Panc1 (cell line): ENCODE measurements around the gene FSTL4. TPM values are rescaled to one million over a fixed set of nuclear protein-coding genes. Genes with fewer than 3 reads are reported as not detected.
A peak's percentile ranks its signal among the peaks of the same experiment; 100 is the strongest.

ENCODE experiments used
- ATAC-seq: fragments of 200-7000 bp; cut with Tn5 transposase; 2 replicates; pipeline ENCODE4 v1.9.1; 2020; ENCODE audit warnings: mild to moderate bottlenecking, moderate library complexity
- BruUV-seq: library from RNA; stranded (reverse); fragments of 400-500 nt; replicated peaks from 2 replicates; lab custom pipeline; 2021; lab: Mats Ljungman, UMichigan
- CTCF ChIA-PET: fragments of 300-600 bp; sonication (Branson Sonifier 250); formaldehyde crosslinking; loops from one replicate; lab custom pipeline; 2022; ENCODE audit warnings: antibody characterized with exemption; lab: Charles Lee
- POLR2A ChIA-PET: fragments of 300-600 bp; sonication (Branson Sonifier 250); formaldehyde crosslinking; loops from one replicate; lab custom pipeline; 2022; ENCODE audit warnings: antibody characterized with exemption; lab: Charles Lee
- DNase-seq: peaks from one replicate; pipeline ENCODE4 v3.0.0-alpha.2; 2010; ENCODE audit warnings: low read depth, low spot score
- H3K27ac ChIP-seq: 2 replicates; pipeline ENCODE4 v1.5.1; 2011; ENCODE audit warnings: mild to moderate bottlenecking, low read length, inconsistent platforms
- H3K27me3 ChIP-seq: fragments of 200-500 bp; sonication (Bioruptor generic); 2 replicates; pipeline ENCODE4 v1.6.0; 2014; ENCODE audit warnings: low read length, inconsistent platforms; ENCODE audit not compliant: control insufficient read depth, insufficient read depth
- H3K36me3 ChIP-seq: fragments of 200-500 bp; sonication (Bioruptor generic); 2 replicates; pipeline ENCODE4 v1.5.1; 2014; ENCODE audit warnings: inconsistent platforms, mild to moderate bottlenecking, low read length, moderate library complexity; ENCODE audit not compliant: control insufficient read depth, insufficient read depth
- H3K4me1 ChIP-seq: 2 replicates; pipeline ENCODE4 v1.5.1; 2011; ENCODE audit warnings: inconsistent platforms, mild to moderate bottlenecking, low read length, moderate library complexity; ENCODE audit not compliant: control insufficient read depth, insufficient read depth
- H3K4me3 ChIP-seq, 2 experiments: 2 replicates each; pipeline ENCODE4 v1.5.1; 2011 to 2012; ENCODE audit warnings: low read depth in 2 of 2, low read length in 2 of 2, mild to moderate bottlenecking in 2 of 2, inconsistent platforms in 1 of 2, moderate library complexity in 1 of 2
- H3K9me3 ChIP-seq: fragments of 200-500 bp; sonication (Bioruptor generic); 2 replicates; pipeline ENCODE4 v1.5.1; 2014; ENCODE audit warnings: low read depth, mild to moderate bottlenecking, inconsistent platforms, low read length, moderate library complexity; ENCODE audit not compliant: control insufficient read depth, insufficient read depth
- CTCF ChIP-seq: fragments of 450-650 bp; IDR thresholded peaks from 2 replicates; pipeline ENCODE4 v1.5.1; 2017; ENCODE audit warnings: mild to moderate bottlenecking
- POLR2AphosphoS5 ChIP-seq: IDR thresholded peaks from 2 replicates; pipeline ENCODE4 v1.6.1; 2012; ENCODE audit warnings: mild to moderate bottlenecking, low read depth, low read length, moderate library complexity
- REST ChIP-seq, 2 experiments: IDR thresholded peaks; 2 replicates each; pipeline ENCODE4 v1.6.1; 2011 to 2012; ENCODE audit warnings: low read depth in 2 of 2, control low read depth in 1 of 2, low read length in 1 of 2, mild to moderate bottlenecking in 1 of 2, moderate library complexity in 1 of 2; ENCODE audit not compliant: insufficient read depth in 1 of 2
- SIN3A ChIP-seq: IDR thresholded peaks from 2 replicates; pipeline ENCODE4 v1.6.1; 2012; ENCODE audit warnings: low read depth, mild to moderate bottlenecking, low read length, moderate library complexity, borderline replicate concordance; ENCODE audit not compliant: insufficient read depth
- TCF7L2 ChIP-seq: IDR thresholded peaks from 2 replicates; pipeline ENCODE4 v1.6.1; 2011; ENCODE audit warnings: mild to moderate bottlenecking, low read depth, low read length, inconsistent platforms
- in situ Hi-C: cut with HindIII; loops from 2 replicates; pipeline ENCODE4 v1.10.0; 2016; ENCODE audit warnings: low sequenced_read_pairs, low pct_unique_long_range_greater_than_20kb
- intact Hi-C: fragments of 100-400 bp; cut with micrococcal nuclease; formaldehyde crosslinking; loops from one replicate; pipeline ENCODE4 v1.10.0; 2022; ENCODE audit not compliant: unreplicated experiment
- total RNA-seq: library from RNA; stranded (reverse); gene quantifications from one replicate; pipeline ENCODE4 v1.2.1, GENCODE V29; 2021; ENCODE audit not compliant: unreplicated experiment

Gene FSTL4
- total RNA-seq, 1 experiment from 2014 or later, result 0.18 TPM

GRCh38 chr5:133554279-133554678 lies 58.1 kb downstream of the FSTL4 start:
- peaks cover 32% of the 10 kb centered on the region for H3K27me3 ChIP-seq
- POLR2A ChIA-PET, result no interaction called here
- no TSS peak for BruUV-seq
- no peaks in the 10 kb centered on the region; the same call in 1 of the 2 replicates for H3K36me3 ChIP-seq
- H3K9me3 ChIP-seq, result no peaks in the 10 kb centered on the region
- DNase-seq (no peak), ATAC-seq (no peak)
- CTCF ChIA-PET, result interaction anchor here (0.7 to 0.9 kb wide), 2 partner anchors 25 to 224 kb away, joined by 3 read pairs; no protein-coding TSS in a partner anchor
- no peak overlapping the region for H3K4me3 ChIP-seq
- H3K27ac ChIP-seq, result no peak overlapping the region
- in situ Hi-C loops (no loop called here), intact Hi-C loops (no loop called here)
- H3K4me1 ChIP-seq, result no peaks in the 10 kb centered on the region
- no peak for TF ChIP-seq POLR2AphosphoS5
- no peak for TF ChIP-seq REST (IDR thresholded peaks at IDR 0.05; ENCODE audit: insufficient read depth in 1 of 2, low read depth in 2 of 2, low read length in 1 of 2)
- TF ChIP-seq SIN3A, result no peak
- TF ChIP-seq TCF7L2, result no peak
- TF ChIP-seq CTCF, result no peak

- Histone ChIP-seq H3K27me3 (peaks cover 31% of the 10 kb centered on the region), H3K27ac (no peak overlapping the region), H3K4me1 (no peaks in the 10 kb centered on the region), H3K36me3 (no peaks in the 10 kb centered on the region; the same call in 1 of the 2 replicates), H3K9me3 (no peaks in the 10 kb centered on the region), H3K4me3 (no peak overlapping the region)
- no peak for TF ChIP-seq SIN3A
- no peak for TF ChIP-seq REST (IDR thresholded peaks at IDR 0.05; ENCODE audit: insufficient read depth in 1 of 2, low read depth in 2 of 2, low read length in 1 of 2)
- TF ChIP-seq POLR2AphosphoS5, result no peak
- no peak for TF ChIP-seq TCF7L2
- TF ChIP-seq CTCF, result peak; percentile 86
- intact Hi-C loops (no loop called here), in situ Hi-C loops (no loop called here)
- ChIA-PET POLR2A (no interaction called here), CTCF (no interaction called here)
- peak; percentile 88 for ATAC-seq
- peak; percentile 22 for DNase-seq
- no TSS peak for BruUV-seq
Measured at GRCh38 chr5:133552925-133553525, 59.3 kb downstream of the FSTL4 start.
